ENCODE results near the gene FAM161B. TPM values are rescaled to one million over a fixed set of nuclear protein-coding genes. Genes with fewer than 3 reads are reported as not detected.
A peak's percentile ranks its signal among the peaks of the same experiment; 100 is the strongest.

FAM161B gene
- total RNA-seq, 1 donor from 2014 or later = 3.2 TPM

- H3K4me3 Mint-ChIP-seq (ENCODE audit: unreplicated experiment) = no peak overlapping the region
- H3K4me1 Mint-ChIP-seq (ENCODE audit: unreplicated experiment) = peaks cover 21% of the 10 kb centered on the region
- TF ChIP-seq CTCF (IDR thresholded peaks at IDR 0.05; ENCODE audit: unreplicated experiment) = no peak
- H3K27ac Mint-ChIP-seq (ENCODE audit: unreplicated experiment) = no peak overlapping the region
- DNase-seq (ENCODE audit: low spot score) = no peak
- peaks cover 1% of the 10 kb centered on the region for H3K27me3 Mint-ChIP-seq (ENCODE audit: unreplicated experiment)
- H3K36me3 Mint-ChIP-seq (ENCODE audit: low read depth, unreplicated experiment) = peaks cover 4% of the 10 kb centered on the region
- H3K9me3 Mint-ChIP-seq (ENCODE audit: unreplicated experiment) = no peaks in the 10 kb centered on the region
Observed at GRCh38 chr14:73888971-73889370, 60.9 kb downstream of the FAM161B start.

GRCh38 chr14:73888460-73888725 is 61.5 kb downstream of the FAM161B start:
- DNase-seq (ENCODE audit: low spot score) = no peak
- no peak overlapping the region for H3K27ac Mint-ChIP-seq (ENCODE audit: unreplicated experiment)
- peaks cover 1% of the 10 kb centered on the region for H3K27me3 Mint-ChIP-seq (ENCODE audit: unreplicated experiment)

GRCh38 chr14:73887694-73888459 is 62.0 kb downstream of the FAM161B start:
- DNase-seq (ENCODE audit: low spot score) = no peak
- Mint-ChIP-seq H3K4me1 (ENCODE audit: unreplicated experiment) (peaks cover 21% of the 10 kb centered on the region), H3K9me3 (ENCODE audit: unreplicated experiment) (no peaks in the 10 kb centered on the region), H3K4me3 (ENCODE audit: unreplicated experiment) (peak overlapping the region; percentile 96), H3K27me3 (ENCODE audit: unreplicated experiment) (peaks cover 1% of the 10 kb centered on the region), H3K27ac (ENCODE audit: unreplicated experiment) (peak overlapping the region; percentile 95), H3K36me3 (ENCODE audit: low read depth, unreplicated experiment) (no peaks in the 10 kb centered on the region)
- no peak for TF ChIP-seq CTCF (IDR thresholded peaks at IDR 0.05; ENCODE audit: unreplicated experiment)

More at GRCh38 chr14:73888460-73888725, 61.5 kb downstream of the FAM161B start:
- no peak for TF ChIP-seq CTCF (IDR thresholded peaks at IDR 0.05; ENCODE audit: unreplicated experiment)
- Mint-ChIP-seq H3K4me1 (ENCODE audit: unreplicated experiment) (peaks cover 21% of the 10 kb centered on the region), H3K36me3 (ENCODE audit: low read depth, unreplicated experiment) (no peaks in the 10 kb centered on the region), H3K4me3 (ENCODE audit: unreplicated experiment) (no peak overlapping the region), H3K9me3 (ENCODE audit: unreplicated experiment) (no peaks in the 10 kb centered on the region)

DNA sequence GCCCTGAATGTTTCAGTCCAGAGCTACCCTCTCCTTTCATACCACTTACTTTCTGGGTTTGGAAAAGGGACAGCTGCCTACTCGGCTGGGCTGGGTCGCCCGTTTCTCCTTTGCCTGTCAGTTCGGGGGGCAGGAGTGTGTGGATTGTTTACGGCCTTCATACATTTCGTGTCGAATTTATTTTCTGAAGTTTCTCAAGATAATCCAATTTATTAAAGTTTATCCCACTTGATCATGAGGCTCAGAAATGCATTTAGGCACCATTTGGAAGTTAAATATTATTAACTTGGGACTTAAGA is 62.6 kb downstream of the FAM161B start:
- no peak for DNase-seq (ENCODE audit: low spot score)

More for the DNA sequence above, 62.6 kb downstream of the FAM161B start:
- no peak for TF ChIP-seq CTCF (IDR thresholded peaks at IDR 0.05; ENCODE audit: unreplicated experiment)
- H3K27me3 Mint-ChIP-seq (ENCODE audit: unreplicated experiment) = peaks cover 1% of the 10 kb centered on the region
- H3K36me3 Mint-ChIP-seq (ENCODE audit: low read depth, unreplicated experiment) = no peaks in the 10 kb centered on the region
- H3K27ac Mint-ChIP-seq (ENCODE audit: unreplicated experiment) = peak overlapping the region; percentile 95
- no peaks in the 10 kb centered on the region for H3K9me3 Mint-ChIP-seq (ENCODE audit: unreplicated experiment)
- peak overlapping the region; percentile 96 for H3K4me3 Mint-ChIP-seq (ENCODE audit: unreplicated experiment)
- H3K4me1 Mint-ChIP-seq (ENCODE audit: unreplicated experiment) = peaks cover 21% of the 10 kb centered on the region

Data from endothelial cell (in vitro differentiated cells).